ENCODE data around the gene PTCH2.

DNA sequence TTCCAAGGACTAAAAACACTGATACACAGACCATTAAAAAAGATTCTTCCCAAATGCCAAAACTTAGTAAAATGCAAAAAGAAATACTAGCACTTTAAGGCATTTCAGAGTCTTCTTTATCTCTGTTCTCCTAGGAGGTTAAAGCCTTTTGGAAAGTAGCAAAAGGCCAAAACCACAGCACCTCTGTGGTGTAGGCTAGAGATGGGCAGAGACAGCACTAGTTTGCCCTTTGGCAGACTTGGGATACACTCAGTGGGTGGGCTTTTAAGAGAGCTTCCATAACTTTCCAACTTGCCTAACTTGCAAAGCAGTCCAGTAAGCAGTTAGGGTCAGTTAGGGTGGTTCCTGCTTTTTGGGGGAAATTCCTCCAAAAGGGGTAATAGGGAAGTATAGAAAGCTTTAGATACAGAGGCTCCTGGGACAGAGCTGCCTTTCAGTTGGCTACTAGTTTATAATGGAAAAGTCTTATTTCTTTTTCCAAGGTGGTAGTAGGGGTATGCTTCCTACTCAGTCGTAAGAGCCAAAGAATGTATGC lies 17.9 kb upstream of the PTCH2 start:
- no peak for TF ChIP-seq POLR2A (IDR thresholded peaks at IDR 0.05; ENCODE audit: low read depth, low read length)
- TF ChIP-seq POLR2AphosphoS5 (IDR thresholded peaks at IDR 0.05; ENCODE audit: low read depth, low read length) = no peak

Data from GM12892 (cell line).